Stomach (tissue), 9 donors: ENCODE measurements around the gene KRT9. TPM values are rescaled to one million over a fixed set of nuclear protein-coding genes. Genes with fewer than 3 reads are reported as not detected.
"Not testable (repeated sequence)": the region's sequence is repeated elsewhere in the genome, so short reads cannot be mapped to it uniquely, and the experiment has no call there.

Experiments used
- DNase-seq, 2 donors: peaks; one replicate each; pipeline versions ENCODE4 v3.0.0 to v3.0.0-alpha.2; 2013 to 2019
- H3K27ac ChIP-seq, 5 donors: fragments of 200-600 bp in 4 of 5; sonication (generic) in 4 of 5; one replicate each; pipeline ENCODE4 v1.5.1; 2013 to 2019; ENCODE audit warnings: mild to moderate bottlenecking in 1 of 5, moderate library complexity in 1 of 5
- H3K27me3 ChIP-seq, 3 donors: fragments of 200-600 bp; sonication (generic); one replicate each; pipeline ENCODE4 v1.5.1; 2017 to 2019; ENCODE audit warnings: mixed run types in 1 of 3
- H3K36me3 ChIP-seq, 4 donors: fragments of 200-600 bp; sonication (generic); 1 replicate in 3 of 4; 2 replicates in 1 of 4; pipeline ENCODE4 v1.5.1; 2016 to 2019
- H3K4me1 ChIP-seq, 4 donors: fragments of 200-600 bp; sonication (generic); one replicate each; pipeline ENCODE4 v1.5.1; 2016 to 2019
- H3K4me3 ChIP-seq, 4 donors: fragments of 200-600 bp; sonication (generic) in 3 of 4; one replicate each; pipeline ENCODE4 v1.5.1; 2016 to 2019; ENCODE audit warnings: mild to moderate bottlenecking in 1 of 4
- H3K9me3 ChIP-seq, 4 donors: fragments of 200-600 bp; sonication (generic); one replicate each; pipeline ENCODE4 v1.5.1; 2016 to 2019
- EP300 ChIP-seq: sonication (generic); formaldehyde crosslinking; IDR thresholded peaks from one replicate; pipeline ENCODE4 v1.6.1; 2017; ENCODE audit warnings: antibody characterized with exemption
- POLR2A ChIP-seq, 4 donors: fragments of 450-650 bp; IDR thresholded peaks; one replicate each; pipeline ENCODE4 v1.6.1; 2016; ENCODE audit warnings: antibody characterized with exemption in 4 of 4, control low read depth in 2 of 4, mild to moderate bottlenecking in 1 of 4, moderate library complexity in 1 of 4
- POLR2AphosphoS5 ChIP-seq, 3 donors: sonication (generic); formaldehyde crosslinking; IDR thresholded peaks; one replicate each; pipeline ENCODE4 v1.6.1; 2016; ENCODE audit warnings: antibody characterized with exemption in 3 of 3
- WGBS, 5 donors: extraction: QIAGEN DNeasy Blood & Tissue Kit in 3 of 5; methylation state at CpG; one replicate each; pipeline versions ENCODE4 v1.1.5 to v1.1.7; 2013 to 2018; 5-methylcytosine and 5-hydroxymethylcytosine counted together
- intact Hi-C: fragments of 100-400 bp; cut with DNase I; formaldehyde crosslinking; loops from one replicate; pipeline ENCODE4 v1.15.1; 2023; ENCODE audit warnings: low total_unique reads
- polyA plus RNA-seq, 3 donors: library from polyadenylated mRNA; stranded (reverse); fragments of 200-250 nt; gene quantifications; one replicate each; pipeline ENCODE4 v1.2.3, GENCODE V29; 2013
- total RNA-seq, 5 donors: library from RNA; depleted of rRNA; stranded (reverse); fragments of >200 nt; gene quantifications; one replicate each; pipeline versions ENCODE4 v1.1.0 to v1.2.3, GENCODE V29; 2014 to 2016
- TF ChIP-seq, protein P1 (sequence below), 7 experiments: fragments of 450-650 bp in 4 of 7; fragments of 200-600 bp in 3 of 7; sonication (generic) in 3 of 7; IDR thresholded peaks; one replicate each; pipeline ENCODE4 v1.5.1; 2016 to 2019; ENCODE audit warnings: antibody characterized with exemption in 7 of 7, control low read depth in 2 of 7, mild to moderate bottlenecking in 1 of 7
- donor health status: healthy with polysubstance abuse.
- donor health status: Bipolar disorder and iron deficiency.
- donor health status: healthy.

KRT9 gene
- total and polyA plus RNA-seq, 8 donors: not detected

- intact Hi-C loops: no loop called here
- Histone ChIP-seq H3K27ac (no peak overlapping the region), H3K27me3 (peaks cover 0 to 59% (median 10%) of the 10 kb centered on the region in 3 donors), H3K4me3 (no peak overlapping the region), H3K9me3 (no peaks in the 10 kb centered on the region), H3K4me1 (no peaks in the 10 kb centered on the region), H3K36me3 (no peaks in the 10 kb centered on the region)
- TF ChIP-seq EP300 (no peak), POLR2A (IDR thresholded peaks at IDR 0.05) (no peak), POLR2AphosphoS5 (IDR thresholded peaks at IDR 0.05) (no peak)
- TF ChIP-seq, protein P1, sequence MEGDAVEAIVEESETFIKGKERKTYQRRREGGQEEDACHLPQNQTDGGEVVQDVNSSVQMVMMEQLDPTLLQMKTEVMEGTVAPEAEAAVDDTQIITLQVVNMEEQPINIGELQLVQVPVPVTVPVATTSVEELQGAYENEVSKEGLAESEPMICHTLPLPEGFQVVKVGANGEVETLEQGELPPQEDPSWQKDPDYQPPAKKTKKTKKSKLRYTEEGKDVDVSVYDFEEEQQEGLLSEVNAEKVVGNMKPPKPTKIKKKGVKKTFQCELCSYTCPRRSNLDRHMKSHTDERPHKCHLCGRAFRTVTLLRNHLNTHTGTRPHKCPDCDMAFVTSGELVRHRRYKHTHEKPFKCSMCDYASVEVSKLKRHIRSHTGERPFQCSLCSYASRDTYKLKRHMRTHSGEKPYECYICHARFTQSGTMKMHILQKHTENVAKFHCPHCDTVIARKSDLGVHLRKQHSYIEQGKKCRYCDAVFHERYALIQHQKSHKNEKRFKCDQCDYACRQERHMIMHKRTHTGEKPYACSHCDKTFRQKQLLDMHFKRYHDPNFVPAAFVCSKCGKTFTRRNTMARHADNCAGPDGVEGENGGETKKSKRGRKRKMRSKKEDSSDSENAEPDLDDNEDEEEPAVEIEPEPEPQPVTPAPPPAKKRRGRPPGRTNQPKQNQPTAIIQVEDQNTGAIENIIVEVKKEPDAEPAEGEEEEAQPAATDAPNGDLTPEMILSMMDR (IDR thresholded peaks at IDR 0.05): no peak
- 79 to 86% (median 81%) methylated on average over 2 of the region's 2 CpGs for WGBS, 5 donors
- no peak for DNase-seq
These were observed 8.4 kb upstream of the KRT9 start for GRCh38 chr17:41580244-41580575.

DNA sequence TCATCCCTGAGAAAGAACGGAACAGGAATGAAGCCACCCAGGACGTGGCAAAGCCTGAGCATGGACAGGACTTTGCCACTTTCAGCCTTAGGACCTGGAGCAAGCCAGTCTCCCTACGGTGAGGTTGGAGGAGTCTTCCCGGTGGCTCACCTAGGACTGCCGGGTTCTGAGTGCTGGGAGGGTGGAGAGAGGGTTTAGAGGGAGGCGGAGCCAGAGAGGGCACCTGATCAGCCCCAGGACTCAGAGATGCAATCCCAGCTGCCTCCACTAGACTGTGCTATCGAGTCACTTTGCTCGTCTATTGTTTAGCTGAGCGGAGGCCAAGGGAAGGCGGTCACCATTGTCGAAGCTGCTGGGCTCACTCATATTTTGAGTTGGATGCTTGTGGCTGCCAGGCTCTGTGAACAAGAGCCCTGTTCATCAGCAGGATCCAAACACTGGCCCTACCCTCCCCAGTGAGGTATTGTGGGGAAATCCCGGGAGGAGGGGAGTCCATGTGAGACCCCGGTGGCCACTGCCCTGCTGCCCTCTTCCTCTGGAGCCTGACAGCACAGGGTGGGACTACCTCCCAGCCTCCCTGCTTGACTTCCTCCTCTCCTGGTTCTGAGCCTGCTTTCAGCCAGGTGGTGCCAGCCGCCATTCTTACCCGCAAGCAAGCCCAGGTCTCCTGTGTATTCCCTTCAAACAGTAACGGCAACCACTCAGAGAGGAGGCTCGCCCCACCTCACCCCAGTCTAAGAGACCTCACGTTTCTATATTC is 7.8 kb upstream of the KRT9 start:
- peak; percentile 87 to 93 for DNase-seq
- Histone ChIP-seq H3K4me1 (no peaks in the 10 kb centered on the region), H3K4me3 (no peak overlapping the region), H3K9me3 (no peaks in the 10 kb centered on the region), H3K36me3 (no peaks in the 10 kb centered on the region), H3K27ac (no peak overlapping the region), H3K27me3 (peaks cover 0 to 62% (median 10%) of the 10 kb centered on the region in 3 donors)
- TF ChIP-seq POLR2AphosphoS5 (IDR thresholded peaks at IDR 0.05) (peak in 1 of 3 donors; percentile 16), POLR2A (IDR thresholded peaks at IDR 0.05) (no peak), EP300 (no peak)
- TF ChIP-seq, protein P1 (IDR thresholded peaks at IDR 0.05): peak in 5 of 7 experiments; percentile 53 to 79 (median 69)
- intact Hi-C loops: no loop called here
- 37 to 63% (median 43%) methylated on average over 12 to 18 of the region's 18 CpGs for WGBS, 5 donors

DNA sequence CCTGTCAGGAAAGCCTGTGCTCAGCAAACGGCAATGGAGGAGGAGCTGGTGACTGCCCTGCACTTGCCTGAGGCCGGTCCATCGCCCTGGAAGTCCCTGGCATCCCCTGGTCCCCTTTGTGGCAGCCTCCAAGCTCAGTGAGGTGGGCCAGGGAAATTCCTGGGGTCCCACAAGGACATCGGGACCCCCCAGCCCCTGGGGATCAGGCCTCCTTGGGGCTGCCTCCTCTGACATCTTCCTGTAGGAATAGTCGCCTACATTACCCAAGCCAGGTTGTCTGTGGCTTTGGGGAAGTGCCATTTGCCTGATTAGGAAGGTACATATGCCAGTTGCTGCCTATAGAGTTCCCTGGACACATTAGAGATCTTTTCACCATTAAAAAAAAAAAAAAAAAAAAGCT is 7.1 kb upstream of the KRT9 start:
- H3K27me3 ChIP-seq: peaks cover 0 to 65% (median 10%) of the 10 kb centered on the region in 3 donors
- no peak overlapping the region for H3K4me3 ChIP-seq
- no peak overlapping the region for H3K27ac ChIP-seq
- TF ChIP-seq, protein P1 (IDR thresholded peaks at IDR 0.05): no peak
- TF ChIP-seq EP300 (no peak), POLR2AphosphoS5 (IDR thresholded peaks at IDR 0.05) (no peak), POLR2A (IDR thresholded peaks at IDR 0.05) (no peak)
- intact Hi-C loops: no loop called here
- no peak for DNase-seq
- 65 to 86% (median 79%) methylated on average over 3 to 5 of the region's 5 CpGs for WGBS, 5 donors
- H3K36me3 ChIP-seq: no peaks in the 10 kb centered on the region
- no peaks in the 10 kb centered on the region for H3K9me3 ChIP-seq
- no peaks in the 10 kb centered on the region for H3K4me1 ChIP-seq

GRCh38 chr17:41578538-41578937 is 6.7 kb upstream of the KRT9 start:
- H3K27me3 ChIP-seq: peaks cover 0 to 69% (median 10%) of the 10 kb centered on the region in 3 donors
- H3K4me1 ChIP-seq: no peaks in the 10 kb centered on the region
- no peaks in the 10 kb centered on the region for H3K9me3 ChIP-seq
- WGBS, 5 donors: 71 to 92% (median 84%) methylated on average over 1 of the region's 1 CpG
- intact Hi-C loops: no loop called here
- no peak for TF ChIP-seq POLR2A (IDR thresholded peaks at IDR 0.05)
- TF ChIP-seq, protein P1 (IDR thresholded peaks at IDR 0.05): no peak
- TF ChIP-seq POLR2AphosphoS5 (IDR thresholded peaks at IDR 0.05): no peak
- no peak for TF ChIP-seq EP300
- no peak for DNase-seq
- no peak overlapping the region for H3K27ac ChIP-seq
- no peak overlapping the region for H3K4me3 ChIP-seq
- H3K36me3 ChIP-seq: no peaks in the 10 kb centered on the region

GRCh38 chr17:41576740-41577139 is 4.9 kb upstream of the KRT9 start:
- H3K27ac ChIP-seq, H3K4me3 ChIP-seq, intact Hi-C loops, H3K4me1 ChIP-seq, H3K9me3 ChIP-seq, H3K36me3 ChIP-seq: not testable (repeated sequence)
- H3K27me3 ChIP-seq: peaks cover 0 to 77% (median 15%) of the 10 kb centered on the region in 3 donors
- DNase-seq: peak; percentile 15 to 28
- WGBS, 5 donors: 61 to 94% (median 76%) methylated on average over 2 to 4 of the region's 4 CpGs
